ENCODE measurements around the gene THSD7A.
A peak's percentile ranks its signal among the peaks of the same experiment; 100 is the strongest.

DNA sequence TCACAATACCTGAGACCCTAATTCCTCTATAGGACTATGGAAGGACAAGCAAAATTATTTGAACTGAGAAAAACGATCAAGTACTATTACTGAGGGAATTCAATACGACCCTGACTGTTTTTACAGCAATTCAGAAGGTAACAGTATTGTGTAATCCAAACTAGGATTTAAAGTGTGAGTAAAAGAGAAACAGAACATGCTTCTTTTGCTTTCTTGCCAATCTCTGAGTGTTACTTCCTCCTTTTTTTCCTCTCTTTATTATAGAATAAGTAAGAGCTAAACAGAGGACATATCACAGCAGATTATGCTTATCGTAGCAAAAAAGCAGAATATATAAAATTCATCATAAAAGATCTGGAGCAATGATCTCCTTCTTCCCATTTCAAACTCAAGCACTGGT lies 292.1 kb downstream of the THSD7A start:
- TF ChIP-seq POLR2A (IDR thresholded peaks at IDR 0.05; ENCODE audit: low read depth, low read length) (no peak), RFX5 (IDR thresholded peaks at IDR 0.05; ENCODE audit: low read depth, low read length) (no peak), BHLHE40 (IDR thresholded peaks at IDR 0.05; ENCODE audit: low read depth, low read length) (no peak), SMC3 (IDR thresholded peaks at IDR 0.05; ENCODE audit: low read depth, low read length) (no peak), RCOR1 (IDR thresholded peaks at IDR 0.05; ENCODE audit: insufficient replicate concordance, low read length) (no peak), CEBPB (IDR thresholded peaks at IDR 0.05; ENCODE audit: low read depth, low read length) (peak; percentile 40; the same call in 1 of the 2 replicates), MAZ (IDR thresholded peaks at IDR 0.05; ENCODE audit: borderline replicate concordance, low read depth, low read length) (no peak), MAFK (IDR thresholded peaks at IDR 0.05; ENCODE audit: low read depth, low read length) (peak; percentile 39; the same call in 1 of the 2 replicates)
- TF ChIP-seq, protein P1, sequence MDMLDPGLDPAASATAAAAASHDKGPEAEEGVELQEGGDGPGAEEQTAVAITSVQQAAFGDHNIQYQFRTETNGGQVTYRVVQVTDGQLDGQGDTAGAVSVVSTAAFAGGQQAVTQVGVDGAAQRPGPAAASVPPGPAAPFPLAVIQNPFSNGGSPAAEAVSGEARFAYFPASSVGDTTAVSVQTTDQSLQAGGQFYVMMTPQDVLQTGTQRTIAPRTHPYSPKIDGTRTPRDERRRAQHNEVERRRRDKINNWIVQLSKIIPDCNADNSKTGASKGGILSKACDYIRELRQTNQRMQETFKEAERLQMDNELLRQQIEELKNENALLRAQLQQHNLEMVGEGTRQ (IDR thresholded peaks at IDR 0.05; ENCODE audit: low read depth, low read length): no peak
- TF ChIP-seq, protein P2, sequence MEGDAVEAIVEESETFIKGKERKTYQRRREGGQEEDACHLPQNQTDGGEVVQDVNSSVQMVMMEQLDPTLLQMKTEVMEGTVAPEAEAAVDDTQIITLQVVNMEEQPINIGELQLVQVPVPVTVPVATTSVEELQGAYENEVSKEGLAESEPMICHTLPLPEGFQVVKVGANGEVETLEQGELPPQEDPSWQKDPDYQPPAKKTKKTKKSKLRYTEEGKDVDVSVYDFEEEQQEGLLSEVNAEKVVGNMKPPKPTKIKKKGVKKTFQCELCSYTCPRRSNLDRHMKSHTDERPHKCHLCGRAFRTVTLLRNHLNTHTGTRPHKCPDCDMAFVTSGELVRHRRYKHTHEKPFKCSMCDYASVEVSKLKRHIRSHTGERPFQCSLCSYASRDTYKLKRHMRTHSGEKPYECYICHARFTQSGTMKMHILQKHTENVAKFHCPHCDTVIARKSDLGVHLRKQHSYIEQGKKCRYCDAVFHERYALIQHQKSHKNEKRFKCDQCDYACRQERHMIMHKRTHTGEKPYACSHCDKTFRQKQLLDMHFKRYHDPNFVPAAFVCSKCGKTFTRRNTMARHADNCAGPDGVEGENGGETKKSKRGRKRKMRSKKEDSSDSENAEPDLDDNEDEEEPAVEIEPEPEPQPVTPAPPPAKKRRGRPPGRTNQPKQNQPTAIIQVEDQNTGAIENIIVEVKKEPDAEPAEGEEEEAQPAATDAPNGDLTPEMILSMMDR (conservative IDR thresholded peaks at IDR 0.05; ENCODE audit: low read depth, low read length): no peak

Measured in IMR-90 (cell line).